Ovary (tissue), 3 donors: Measurements from ENCODE around the gene SHLD3.

Experiments
- CTCF ChIP-seq, 3 donors: fragments of 450-650 bp in 2 of 3; fragments of 200-600 bp in 1 of 3; IDR thresholded peaks; one replicate each; pipeline versions ENCODE4 v1.5.1 to v1.8.0; 2016 to 2022; ENCODE audit warnings: antibody characterized with exemption in 3 of 3, mild to moderate bottlenecking in 1 of 3
- EP300 ChIP-seq: sonication (generic); formaldehyde crosslinking; IDR thresholded peaks from one replicate; pipeline ENCODE4 v1.6.1; 2017; ENCODE audit warnings: antibody characterized with exemption
- POLR2A ChIP-seq: fragments of 450-650 bp; IDR thresholded peaks from one replicate; pipeline ENCODE4 v1.6.1; 2017; ENCODE audit warnings: antibody characterized with exemption, mild to moderate bottlenecking, moderate library complexity
- donor health status: DM: no; HTN: no; CAD: no.

DNA sequence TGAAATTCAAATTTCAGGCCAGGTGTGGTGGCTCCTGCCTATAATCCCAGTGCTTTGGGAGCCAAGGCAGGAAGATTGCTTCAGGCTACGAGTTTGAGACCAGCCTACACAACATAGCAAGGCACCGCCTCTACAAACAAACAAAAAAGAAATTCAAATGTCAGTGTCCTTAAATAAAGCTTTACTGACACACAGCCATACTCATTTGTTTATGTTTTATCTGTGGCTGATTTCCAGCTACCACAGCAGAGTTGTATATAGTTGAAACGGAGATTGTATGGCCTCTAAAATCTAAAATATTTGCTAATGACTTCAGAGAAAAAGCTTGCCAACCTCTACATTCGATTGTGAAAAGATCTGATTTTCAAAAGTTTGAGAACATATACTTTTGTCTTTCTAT is 15.4 kb downstream of the SHLD3 start:
- TF ChIP-seq CTCF (IDR thresholded peaks at IDR 0.05) (no peak), POLR2A (no peak), EP300 (no peak)
